Hippocampal formation (tissue), 2 donors: Measurements from ENCODE around the gene TMEM141.
"Not testable (repeated sequence)": the region's sequence is repeated elsewhere in the genome, so short reads cannot be mapped to it uniquely, and the experiment has no call there.

Experiments
- DNase-seq, 2 donors: peaks; one replicate each; lab custom pipeline; 2025; lab: John Stamatoyannopoulos, UW

The TMEM141 gene

GRCh38 chr9:136755302-136756133, 35.6 kb upstream of the TMEM141 start:
- not testable (repeated sequence) for DNase-seq

- no peak for DNase-seq
These were observed 35.1 kb upstream of the TMEM141 start for GRCh38 chr9:136756134-136756438.

GRCh38 chr9:136756836-136757235, 34.3 kb upstream of the TMEM141 start:
- no peak for DNase-seq

GRCh38 chr9:136757328-136757727, 33.8 kb upstream of the TMEM141 start:
- no peak for DNase-seq

- no peak for DNase-seq
These were observed 33.4 kb upstream of the TMEM141 start for GRCh38 chr9:136757751-136758140.

- no peak for DNase-seq
These were observed 32.1 kb upstream of the TMEM141 start for GRCh38 chr9:136759001-136759400.

- no peak for DNase-seq
These were observed 31.5 kb upstream of the TMEM141 start for GRCh38 chr9:136759436-136760325.

- no peak for DNase-seq
These were observed 30.7 kb upstream of the TMEM141 start for GRCh38 chr9:136760424-136760823.

- DNase-seq, result peak in 1 of 2 donors; percentile 37
These were observed 30.2 kb upstream of the TMEM141 start for GRCh38 chr9:136760834-136761544.

GRCh38 chr9:136761545-136761981, 29.6 kb upstream of the TMEM141 start:
- no peak for DNase-seq

GRCh38 chr9:136762221-136762691, 28.9 kb upstream of the TMEM141 start:
- DNase-seq, result no peak

- DNase-seq, result no peak
These were observed 28.1 kb upstream of the TMEM141 start for GRCh38 chr9:136762915-136763648.

- DNase-seq, result no peak
These were observed 27.5 kb upstream of the TMEM141 start for GRCh38 chr9:136763649-136764035.

GRCh38 chr9:136764301-136764891, 26.7 kb upstream of the TMEM141 start, which contains the start of gene LCN15:
Gene LCN15 (minus strand): TSS chr9:136764518. CDS start chr9:136764488, 30 bp downstream.
- no peak for DNase-seq

- DNase-seq, result no peak
These were observed 26.1 kb upstream of the TMEM141 start for GRCh38 chr9:136765041-136765440.

- DNase-seq, result not testable (repeated sequence)
These were observed 25.3 kb upstream of the TMEM141 start for GRCh38 chr9:136765745-136766409.

GRCh38 chr9:136766410-136767120, 24.6 kb upstream of the TMEM141 start:
- peak; percentile 7 to 43 for DNase-seq

GRCh38 chr9:136769710-136770191, 21.4 kb upstream of the TMEM141 start:
- DNase-seq, result no peak

- DNase-seq, result no peak
These were observed 19.2 kb upstream of the TMEM141 start for GRCh38 chr9:136771907-136772415.
